Activated CD8-positive, alpha-beta memory T cell treated with anti-CD3 and anti-CD28 coated beads, Interleukin-2, amount 50 U/mL, for 24 hours (primary cell): ENCODE measurements around the gene TCEA3.
"Not testable (repeated sequence)": the region's sequence is repeated elsewhere in the genome, so short reads cannot be mapped to it uniquely, and the experiment has no call there.

Experiments used
- DNase-seq: peaks from one replicate; pipeline ENCODE4 v3.0.0-alpha.2; 2020; ENCODE audit errors: extremely low read depth

The TCEA3 gene

GRCh38 chr1:23392125-23392855 is 32.3 kb downstream of the TCEA3 start:
- DNase-seq: no peak

GRCh38 chr1:23389837-23390321 is 34.7 kb downstream of the TCEA3 start:
- no peak for DNase-seq

DNA sequence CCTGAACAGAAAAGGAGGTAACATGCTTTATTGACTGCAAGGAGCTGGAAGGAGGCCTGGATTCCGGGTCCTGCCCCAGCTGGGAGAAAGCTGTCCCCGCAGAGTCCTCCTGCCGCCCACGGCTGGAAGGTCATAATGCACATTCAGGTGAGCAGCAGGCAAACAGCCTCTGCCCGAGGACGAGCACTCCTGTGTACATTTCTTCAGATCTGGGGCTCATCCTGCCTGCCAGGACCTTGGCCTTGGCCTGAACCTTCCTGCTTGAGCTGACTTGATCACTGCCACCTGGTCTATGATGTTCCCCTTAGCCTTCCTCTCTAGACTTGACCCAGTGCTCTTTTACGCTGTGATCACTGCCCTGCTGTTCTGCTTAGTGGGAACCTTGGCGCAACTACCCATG is 37.1 kb downstream of the TCEA3 start:
- no peak for DNase-seq

- no peak for DNase-seq
Measured at GRCh38 chr1:23385119-23385621, 39.4 kb downstream of the TCEA3 start.

DNA sequence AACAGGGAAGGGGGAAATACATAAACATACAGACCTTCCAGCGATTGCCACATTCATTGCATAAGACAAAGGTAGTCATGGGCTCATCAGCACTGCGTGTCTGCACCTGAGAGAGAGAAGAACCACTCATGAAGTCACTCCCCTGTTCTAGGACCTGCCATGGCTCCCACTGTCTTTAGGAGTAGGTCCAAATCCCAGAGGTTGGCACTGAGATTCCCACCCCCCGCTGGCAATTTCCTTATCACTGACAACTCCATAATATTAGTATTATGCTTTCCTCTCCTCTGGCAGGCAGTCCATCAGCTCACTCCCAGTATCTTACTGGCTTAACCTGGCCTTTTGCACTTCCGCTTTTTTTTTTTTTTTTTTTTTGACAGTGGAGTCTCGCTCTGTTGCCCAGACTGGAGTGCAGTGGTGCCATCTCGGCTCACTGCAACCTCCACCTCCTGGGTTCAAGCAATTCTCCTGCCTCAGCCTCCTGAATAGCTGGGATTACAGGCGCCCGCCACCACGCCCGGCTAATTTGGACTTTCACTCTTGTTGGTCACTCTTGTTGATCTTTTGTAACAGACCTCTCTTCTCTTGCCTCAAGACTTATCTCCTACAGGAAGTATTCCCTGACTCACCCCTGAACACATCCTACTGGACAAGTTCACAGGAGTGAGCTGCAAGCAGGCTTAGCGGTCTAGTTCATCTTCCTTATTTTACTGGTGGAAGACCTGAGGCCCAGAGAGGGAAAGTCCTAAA is 40.1 kb downstream of the TCEA3 start:
- no peak for DNase-seq

- DNase-seq: no peak
Measured at GRCh38 chr1:23383577-23384311, 40.8 kb downstream of the TCEA3 start.

DNA sequence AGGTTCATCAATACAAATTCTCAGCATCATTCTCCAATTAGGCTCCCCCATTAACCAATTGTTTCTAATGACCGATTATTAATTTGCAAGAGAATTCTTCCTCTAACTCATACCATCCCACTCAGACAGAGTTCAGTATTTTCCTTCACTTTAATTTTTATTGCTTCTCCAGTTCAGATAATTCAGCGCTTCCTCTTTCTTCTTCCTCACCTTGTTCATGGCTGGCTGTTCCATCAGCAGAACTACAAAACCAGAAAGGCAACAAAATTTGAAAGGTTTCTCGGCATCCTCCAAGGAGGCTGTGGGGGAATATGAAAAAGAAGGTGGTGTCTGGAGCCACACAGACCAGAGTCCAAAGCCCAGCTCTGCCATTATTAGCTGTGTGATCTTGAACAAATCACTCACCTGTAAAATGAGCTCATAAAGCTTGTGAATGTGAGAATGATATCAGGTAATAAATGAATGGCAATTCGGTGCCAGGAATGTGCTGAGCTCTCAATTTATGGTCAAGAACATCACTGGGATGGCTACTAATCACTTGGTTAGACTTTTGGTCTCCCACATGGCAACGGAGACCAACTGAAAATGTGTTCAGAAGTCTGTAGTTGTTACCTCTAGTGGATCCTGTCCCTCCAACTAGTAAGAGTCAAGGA is 43.2 kb downstream of the TCEA3 start:
- DNase-seq: no peak

- DNase-seq: no peak
Measured at GRCh38 chr1:23380719-23381118, 43.8 kb downstream of the TCEA3 start.

DNA sequence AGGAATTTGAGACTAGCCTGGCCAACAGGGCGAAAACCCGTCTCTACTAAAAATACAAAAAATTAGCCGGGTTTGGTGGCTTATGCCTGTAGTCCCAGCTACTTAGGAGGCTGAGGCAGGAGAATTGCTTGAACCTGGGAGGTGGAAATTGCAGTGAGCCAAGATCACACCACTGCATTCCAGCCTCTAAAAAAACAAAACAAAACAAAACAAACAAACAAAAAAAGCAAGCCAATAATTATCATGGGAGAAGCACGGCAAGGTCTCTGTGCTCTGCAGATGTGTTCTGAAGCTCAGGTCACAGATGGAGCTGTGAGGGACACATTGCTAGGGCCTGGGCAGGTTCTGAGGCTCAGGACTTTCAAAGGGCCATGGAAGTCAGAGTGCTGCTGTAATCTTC is 44.3 kb downstream of the TCEA3 start:
- not testable (repeated sequence) for DNase-seq

- DNase-seq: no peak
Measured at GRCh38 chr1:23376890-23377811, 47.4 kb downstream of the TCEA3 start.

GRCh38 chr1:23374079-23374735 is 50.3 kb downstream of the TCEA3 start:
- DNase-seq: not testable (repeated sequence)

GRCh38 chr1:23371987-23372880 is 52.3 kb downstream of the TCEA3 start:
- no peak for DNase-seq

- DNase-seq: no peak
Measured at GRCh38 chr1:23370709-23371584, 53.6 kb downstream of the TCEA3 start.

DNA sequence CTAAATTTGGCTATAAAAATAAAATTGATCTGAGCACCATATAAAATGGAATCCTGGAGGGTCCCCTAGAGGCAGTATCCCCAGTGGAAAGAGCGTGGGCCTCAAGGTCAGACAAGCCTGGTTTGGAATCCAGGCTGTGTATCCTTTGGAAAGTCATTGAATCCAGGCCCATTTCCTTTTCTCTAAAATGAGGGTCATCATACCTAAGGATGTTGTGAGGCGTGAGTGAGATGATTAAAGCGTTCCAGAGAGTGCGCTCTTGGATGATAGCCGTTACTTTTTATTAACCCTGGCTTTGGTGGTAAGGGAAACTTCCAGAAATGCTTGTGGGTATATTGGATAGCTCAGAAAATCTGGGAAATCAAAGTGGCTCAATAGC is 54.2 kb downstream of the TCEA3 start:
- no peak for DNase-seq

DNA sequence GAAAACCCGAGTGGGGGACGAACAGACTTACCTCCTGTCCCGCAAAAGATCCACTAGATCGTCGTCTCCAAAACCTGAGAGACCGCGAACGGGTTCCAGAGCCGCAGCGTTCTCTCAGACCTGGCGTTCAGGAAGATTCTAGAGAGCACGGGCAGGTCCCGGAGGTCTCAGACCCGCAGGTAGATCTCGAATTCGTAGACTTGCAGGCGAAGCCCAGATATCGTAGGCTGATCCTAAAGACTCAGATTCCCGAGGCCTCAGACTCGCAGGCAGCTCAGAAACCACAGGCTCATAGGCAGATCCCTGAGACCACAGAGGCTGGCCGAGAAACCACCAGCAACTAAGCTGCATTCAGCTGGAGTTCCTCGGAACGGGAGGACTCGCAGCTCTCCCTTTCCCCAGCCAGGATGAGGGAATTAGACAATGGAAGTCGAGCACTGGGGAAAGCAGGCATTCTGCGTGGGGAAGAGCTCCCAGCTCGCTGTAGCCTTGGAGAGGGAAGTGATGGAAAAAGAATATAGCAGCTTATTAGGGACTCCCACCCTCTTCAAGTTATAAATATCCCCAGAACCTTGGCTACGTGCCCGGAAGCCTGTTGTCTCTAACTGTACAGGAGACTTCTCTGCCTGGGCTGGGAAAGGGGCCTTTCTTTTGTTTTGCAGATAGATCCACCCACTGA is 55.1 kb downstream of the TCEA3 start, which contains the start of gene ZNF436:
Gene ZNF436, minus strand, starts transcription at position 502 of the 679 bp plus-strand sequence. CDS start 1,831 bp downstream, outside the sequence.
- DNase-seq: no peak

DNA sequence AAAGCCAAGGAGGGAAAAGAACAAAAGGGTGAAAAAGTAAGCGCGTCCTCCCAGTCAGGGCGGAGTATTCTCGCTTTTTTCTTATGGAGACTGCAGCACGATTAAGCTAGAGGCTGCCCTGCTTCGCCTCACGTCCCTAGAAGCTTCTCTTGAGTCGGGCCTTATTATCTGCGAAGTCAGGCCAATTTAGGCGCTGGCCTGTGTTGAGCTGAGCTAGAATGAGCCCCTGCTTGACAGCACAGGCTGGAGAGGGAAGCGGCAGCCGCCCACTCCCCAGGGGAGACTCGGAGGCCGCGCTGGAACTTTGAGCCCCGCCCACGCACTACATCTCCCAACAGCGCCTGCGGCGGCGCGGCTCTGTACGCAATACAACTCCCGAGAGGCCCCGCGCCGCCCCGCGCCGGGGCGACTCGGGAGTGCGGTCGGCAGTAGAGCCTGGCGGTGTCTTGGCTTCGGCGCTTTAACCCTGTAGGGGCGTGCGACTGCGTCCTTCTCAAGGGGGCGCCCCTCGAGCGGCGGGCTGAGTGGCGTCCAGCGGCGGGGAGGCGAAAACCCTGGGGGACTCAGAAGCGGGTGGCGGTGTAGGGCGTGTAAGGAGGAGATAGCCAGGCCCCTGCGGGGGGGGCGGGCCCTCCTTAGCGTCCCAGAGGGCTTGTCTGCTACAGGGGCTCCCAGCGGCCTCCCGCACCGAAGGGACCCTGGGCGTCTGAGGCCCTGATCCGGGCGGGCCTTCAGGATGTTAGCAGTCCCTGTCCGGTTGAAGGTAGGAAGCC is 55.8 kb downstream of the TCEA3 start:
- DNase-seq: peak; percentile 68
